Caco-2 (cell line): ENCODE results near the gene CCNQ. TPM values are rescaled to one million over a fixed set of nuclear protein-coding genes. Genes with fewer than 3 reads are reported as not detected.

Experiments
- BruUV-seq: library from RNA; stranded (reverse); fragments of 400-500 nt; replicated peaks from 2 replicates; lab custom pipeline; 2021; lab: Mats Ljungman, UMichigan
- CTCF ChIA-PET: fragments of 300-600 bp; sonication (Branson Sonifier 250); formaldehyde crosslinking; loops from one replicate; lab custom pipeline; 2022; ENCODE audit warnings: antibody characterized with exemption; lab: Charles Lee
- POLR2A ChIA-PET: fragments of 300-600 bp; sonication (Branson Sonifier 250); formaldehyde crosslinking; loops from one replicate; lab custom pipeline; 2022; ENCODE audit warnings: antibody characterized with exemption; lab: Charles Lee
- DNase-seq, 2 experiments: peaks; one replicate each; pipeline versions ENCODE4 v3.0.0 to v3.0.0-alpha.2; 2020 to 2022
- H3K27me3 ChIP-seq: replicated peaks from 2 replicates; pipeline ENCODE4 v1.6.0; 2011; ENCODE audit warnings: low read length; ENCODE audit not compliant: control insufficient read depth, insufficient read depth
- H3K36me3 ChIP-seq: 2 replicates; pipeline ENCODE4 v1.5.1; 2011; ENCODE audit warnings: low read length; ENCODE audit not compliant: control insufficient read depth, insufficient read depth
- H3K4me1 ChIP-seq: fragments of 250-450 bp; sonication (Bioruptor Pico); 2 replicates; pipeline ENCODE4 v1.5.1; 2020; ENCODE audit warnings: mild to moderate bottlenecking
- H3K4me3 ChIP-seq: 2 replicates; pipeline ENCODE4 v1.5.1; 2011; ENCODE audit warnings: low read depth, mild to moderate bottlenecking, control low read depth, low read length
- H3K9me3 ChIP-seq: fragments of 250-450 bp; sonication (Bioruptor Pico); 2 replicates; pipeline ENCODE4 v1.5.1; 2020; ENCODE audit warnings: mild to moderate bottlenecking, moderate library complexity
- H3K27ac Mint-ChIP-seq: one replicate; pipeline ENCODE4 v1.8.0; 2022; ENCODE audit warnings: mixed read lengths; ENCODE audit not compliant: unreplicated experiment
- H3K27me3 Mint-ChIP-seq: one replicate; pipeline ENCODE4 v1.8.0; 2022; ENCODE audit warnings: mixed read lengths; ENCODE audit not compliant: insufficient read depth, unreplicated experiment
- H3K36me3 Mint-ChIP-seq: one replicate; pipeline ENCODE4 v1.8.0; 2022; ENCODE audit warnings: mild to moderate bottlenecking, mixed read lengths; ENCODE audit not compliant: insufficient read depth, unreplicated experiment
- H3K4me1 Mint-ChIP-seq: one replicate; pipeline ENCODE4 v1.8.0; 2022; ENCODE audit warnings: low read depth, mixed read lengths; ENCODE audit not compliant: unreplicated experiment
- H3K4me3 Mint-ChIP-seq: one replicate; pipeline ENCODE4 v1.8.0; 2022; ENCODE audit warnings: mild to moderate bottlenecking, moderate library complexity, mixed read lengths; ENCODE audit not compliant: unreplicated experiment
- H3K9me3 Mint-ChIP-seq: one replicate; pipeline ENCODE4 v1.8.0; 2022; ENCODE audit warnings: mixed read lengths; ENCODE audit not compliant: unreplicated experiment
- intact Hi-C: fragments of 100-400 bp; cut with micrococcal nuclease; formaldehyde crosslinking; loops from one replicate; pipeline ENCODE4 v1.10.0; 2022; ENCODE audit not compliant: unreplicated experiment
- total RNA-seq: library from RNA; stranded (reverse); gene quantifications from 2 replicates; pipeline ENCODE4 v1.2.3, GENCODE V29; 2022
- TF ChIP-seq, protein P1 (sequence below), 2 experiments: fragments of 200-600 bp in 1 of 2; IDR thresholded peaks; 1 replicate in 1 of 2; 2 replicates in 1 of 2; pipeline versions ENCODE4 v1.5.1 to v1.8.0; 2011 to 2022; ENCODE audit warnings: antibody characterized with exemption in 1 of 2, control low read depth in 1 of 2, inconsistent platforms in 1 of 2, low read depth in 1 of 2, low read length in 1 of 2, mild to moderate bottlenecking in 1 of 2, moderate library complexity in 1 of 2; ENCODE audit not compliant: insufficient read depth in 1 of 2, severe bottlenecking in 1 of 2, unreplicated experiment in 1 of 2

Gene CCNQ
- total RNA-seq, 1 experiment from 2014 or later: 23.8 TPM

DNA sequence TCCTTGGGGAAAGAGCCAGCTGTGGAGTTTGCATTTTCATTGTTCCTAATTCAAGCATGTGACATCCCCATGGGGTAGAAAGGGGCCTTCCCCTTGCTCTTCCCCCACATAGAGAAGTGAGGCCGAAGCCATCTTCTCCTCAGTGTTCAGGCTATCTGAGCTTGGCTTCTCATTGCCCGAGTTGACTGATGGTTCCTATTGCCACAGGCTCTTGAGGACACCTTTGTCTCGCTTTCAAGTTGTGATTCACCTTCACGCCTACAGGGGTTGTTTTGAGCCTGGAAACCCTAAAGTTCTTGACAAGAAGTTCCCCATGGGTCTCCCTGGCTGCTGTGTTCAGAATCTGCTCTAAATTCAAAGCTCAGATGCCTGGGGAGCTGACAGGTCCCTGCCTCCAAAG lies 25.0 kb downstream of the CCNQ start:
- ChIA-PET POLR2A (interaction anchor here (0.6 kb wide), 1 partner anchor 11 kb away, joined by 3 read pairs; no protein-coding TSS in a partner anchor), CTCF (no interaction called here)
- Histone ChIP-seq H3K4me3 (no peak overlapping the region), H3K9me3 (no peaks in the 10 kb centered on the region), H3K36me3 (no peaks in the 10 kb centered on the region), H3K4me1 (no peaks in the 10 kb centered on the region), H3K27me3 (no peaks in the 10 kb centered on the region)
- no peaks in the 10 kb centered on the region for H3K27me3 Mint-ChIP-seq
- intact Hi-C loops: no loop called here
- no peak for DNase-seq
- TF ChIP-seq, protein P1, sequence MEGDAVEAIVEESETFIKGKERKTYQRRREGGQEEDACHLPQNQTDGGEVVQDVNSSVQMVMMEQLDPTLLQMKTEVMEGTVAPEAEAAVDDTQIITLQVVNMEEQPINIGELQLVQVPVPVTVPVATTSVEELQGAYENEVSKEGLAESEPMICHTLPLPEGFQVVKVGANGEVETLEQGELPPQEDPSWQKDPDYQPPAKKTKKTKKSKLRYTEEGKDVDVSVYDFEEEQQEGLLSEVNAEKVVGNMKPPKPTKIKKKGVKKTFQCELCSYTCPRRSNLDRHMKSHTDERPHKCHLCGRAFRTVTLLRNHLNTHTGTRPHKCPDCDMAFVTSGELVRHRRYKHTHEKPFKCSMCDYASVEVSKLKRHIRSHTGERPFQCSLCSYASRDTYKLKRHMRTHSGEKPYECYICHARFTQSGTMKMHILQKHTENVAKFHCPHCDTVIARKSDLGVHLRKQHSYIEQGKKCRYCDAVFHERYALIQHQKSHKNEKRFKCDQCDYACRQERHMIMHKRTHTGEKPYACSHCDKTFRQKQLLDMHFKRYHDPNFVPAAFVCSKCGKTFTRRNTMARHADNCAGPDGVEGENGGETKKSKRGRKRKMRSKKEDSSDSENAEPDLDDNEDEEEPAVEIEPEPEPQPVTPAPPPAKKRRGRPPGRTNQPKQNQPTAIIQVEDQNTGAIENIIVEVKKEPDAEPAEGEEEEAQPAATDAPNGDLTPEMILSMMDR (IDR thresholded peaks at IDR 0.05; ENCODE audit: insufficient read depth in 1 of 2, low read depth in 1 of 2, low read length in 1 of 2, severe bottlenecking in 1 of 2, unreplicated experiment in 1 of 2): no peak
- peaks cover 5% of the 10 kb centered on the region for H3K36me3 Mint-ChIP-seq
- no TSS peak for BruUV-seq
- no peak overlapping the region for H3K4me3 Mint-ChIP-seq
- H3K9me3 Mint-ChIP-seq: no peaks in the 10 kb centered on the region
- H3K4me1 Mint-ChIP-seq: no peaks in the 10 kb centered on the region
- no peak overlapping the region for H3K27ac Mint-ChIP-seq

- no peaks in the 10 kb centered on the region for H3K4me1 Mint-ChIP-seq
- no peaks in the 10 kb centered on the region for H3K36me3 Mint-ChIP-seq
- H3K4me1 ChIP-seq: no peaks in the 10 kb centered on the region
- no peak overlapping the region for H3K4me3 ChIP-seq
- BruUV-seq: no TSS peak
- no peaks in the 10 kb centered on the region for H3K36me3 ChIP-seq
- CTCF ChIA-PET: no interaction called here
- no peak for DNase-seq
- H3K27ac Mint-ChIP-seq: no peak overlapping the region
- intact Hi-C loops: no loop called here
- no peaks in the 10 kb centered on the region for H3K27me3 Mint-ChIP-seq
- no peak overlapping the region for H3K4me3 Mint-ChIP-seq
- no peaks in the 10 kb centered on the region for H3K9me3 Mint-ChIP-seq
- no peaks in the 10 kb centered on the region for H3K27me3 ChIP-seq
- POLR2A ChIA-PET: no interaction called here
- TF ChIP-seq, protein P1 (IDR thresholded peaks at IDR 0.05; ENCODE audit: insufficient read depth in 1 of 2, low read depth in 1 of 2, low read length in 1 of 2, severe bottlenecking in 1 of 2, unreplicated experiment in 1 of 2): no peak
- H3K9me3 ChIP-seq: no peaks in the 10 kb centered on the region
Measured at GRCh38 chrX:153572601-153573000, 26.3 kb downstream of the CCNQ start.

GRCh38 chrX:153571534-153571908 lies 27.4 kb downstream of the CCNQ start:
- Histone ChIP-seq H3K27me3 (no peaks in the 10 kb centered on the region), H3K36me3 (no peaks in the 10 kb centered on the region), H3K9me3 (no peaks in the 10 kb centered on the region), H3K4me1 (no peaks in the 10 kb centered on the region), H3K4me3 (no peak overlapping the region)
- Mint-ChIP-seq H3K27ac (no peak overlapping the region), H3K4me3 (no peak overlapping the region), H3K9me3 (no peaks in the 10 kb centered on the region), H3K27me3 (no peaks in the 10 kb centered on the region), H3K36me3 (no peaks in the 10 kb centered on the region), H3K4me1 (no peaks in the 10 kb centered on the region)
- BruUV-seq: no TSS peak
- intact Hi-C loops: no loop called here
- POLR2A ChIA-PET: no interaction called here
- CTCF ChIA-PET: interaction anchor here (0.6 kb wide), 1 partner anchor 114 kb away, joined by 7 read pairs; no protein-coding TSS in a partner anchor
- DNase-seq: no peak
- TF ChIP-seq, protein P1 (IDR thresholded peaks at IDR 0.05; ENCODE audit: insufficient read depth in 1 of 2, low read depth in 1 of 2, low read length in 1 of 2, severe bottlenecking in 1 of 2, unreplicated experiment in 1 of 2): no peak
